Stimulated activated CD4-positive, alpha-beta T cell treated with anti-CD3 and anti-CD28 coated beads, TNF-alpha, amount 100 ng/mL, for 4 hours (primary cell): ENCODE results near the gene LRFN3.
"Not testable (repeated sequence)": the region's sequence is repeated elsewhere in the genome, so short reads cannot be mapped to it uniquely, and the experiment has no call there.

ENCODE experiments used
- DNase-seq, 3 experiments: peaks; one replicate each; pipeline ENCODE4 v3.0.0-alpha.2; 2020; ENCODE audit warnings: low read depth in 3 of 3

The LRFN3 gene, protein sequence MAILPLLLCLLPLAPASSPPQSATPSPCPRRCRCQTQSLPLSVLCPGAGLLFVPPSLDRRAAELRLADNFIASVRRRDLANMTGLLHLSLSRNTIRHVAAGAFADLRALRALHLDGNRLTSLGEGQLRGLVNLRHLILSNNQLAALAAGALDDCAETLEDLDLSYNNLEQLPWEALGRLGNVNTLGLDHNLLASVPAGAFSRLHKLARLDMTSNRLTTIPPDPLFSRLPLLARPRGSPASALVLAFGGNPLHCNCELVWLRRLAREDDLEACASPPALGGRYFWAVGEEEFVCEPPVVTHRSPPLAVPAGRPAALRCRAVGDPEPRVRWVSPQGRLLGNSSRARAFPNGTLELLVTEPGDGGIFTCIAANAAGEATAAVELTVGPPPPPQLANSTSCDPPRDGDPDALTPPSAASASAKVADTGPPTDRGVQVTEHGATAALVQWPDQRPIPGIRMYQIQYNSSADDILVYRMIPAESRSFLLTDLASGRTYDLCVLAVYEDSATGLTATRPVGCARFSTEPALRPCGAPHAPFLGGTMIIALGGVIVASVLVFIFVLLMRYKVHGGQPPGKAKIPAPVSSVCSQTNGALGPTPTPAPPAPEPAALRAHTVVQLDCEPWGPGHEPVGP

DNA sequence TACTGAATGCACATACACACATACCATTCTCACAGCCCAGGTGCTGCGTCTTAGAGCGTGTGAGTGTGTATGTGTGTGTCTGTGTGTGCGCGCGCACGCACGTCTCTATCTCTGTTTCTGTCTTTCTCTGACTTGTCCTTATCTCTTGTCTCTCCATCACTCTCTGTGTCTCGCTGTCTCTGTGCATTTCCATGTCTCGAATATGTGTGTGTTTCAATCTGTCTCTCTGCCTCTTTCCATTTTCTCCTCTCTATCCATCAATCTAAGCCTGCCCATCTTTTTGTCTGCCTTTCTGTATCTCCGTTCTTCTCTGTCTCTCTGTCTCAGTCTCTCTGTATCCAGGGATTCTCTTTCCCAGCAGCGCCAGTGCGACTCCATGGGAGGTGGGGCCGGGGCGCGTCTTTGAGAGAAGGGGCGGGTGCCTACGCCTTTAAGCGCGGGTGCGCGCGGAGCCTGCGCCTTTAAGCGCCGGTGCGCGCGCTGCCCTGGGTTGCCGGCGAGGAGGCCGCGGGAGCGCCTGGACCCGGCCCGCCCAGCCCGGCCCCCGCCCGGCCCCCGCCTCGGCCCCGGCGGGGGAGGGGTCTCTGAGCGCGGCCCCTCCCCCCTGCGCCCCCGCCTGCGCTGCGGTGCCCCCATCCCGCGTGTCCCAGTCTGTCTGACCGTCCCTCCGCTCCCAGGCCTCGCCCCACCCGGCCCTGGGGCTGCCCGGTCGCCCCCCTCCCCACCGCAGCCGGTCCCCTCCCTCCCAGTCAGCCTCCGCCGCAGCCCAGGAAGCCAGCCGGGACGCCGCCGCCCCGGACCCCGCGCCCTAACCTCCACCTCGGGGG is at the start of gene LRFN3:
LRFN3 (plus strand) TSS at position 464 of the 827 bp plus-strand sequence. CDS start 3,052 bp downstream, outside the sequence.
- DNase-seq, result peak; percentile 34 to 47 (median 43)

DNA sequence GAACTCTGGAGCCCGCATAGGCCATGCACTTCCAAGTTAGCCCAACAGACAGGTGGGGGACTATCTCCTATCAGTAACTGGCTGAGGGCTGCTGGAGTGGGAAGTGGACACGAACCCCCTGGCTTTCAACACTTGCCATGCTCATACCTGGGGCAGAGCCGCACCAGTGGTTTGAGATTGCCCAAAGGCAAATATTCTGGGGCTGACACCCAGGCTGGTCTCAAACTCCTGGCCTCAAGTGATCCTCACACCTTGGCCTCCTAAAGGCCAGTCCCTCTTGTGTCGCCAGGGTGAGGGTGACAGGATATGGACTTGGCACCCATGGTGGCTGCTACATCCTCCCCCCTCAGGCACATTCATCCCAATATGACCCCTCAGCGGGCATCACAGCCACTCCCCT is 49.0 kb upstream of the LRFN3 start:
- DNase-seq, result no peak

DNA sequence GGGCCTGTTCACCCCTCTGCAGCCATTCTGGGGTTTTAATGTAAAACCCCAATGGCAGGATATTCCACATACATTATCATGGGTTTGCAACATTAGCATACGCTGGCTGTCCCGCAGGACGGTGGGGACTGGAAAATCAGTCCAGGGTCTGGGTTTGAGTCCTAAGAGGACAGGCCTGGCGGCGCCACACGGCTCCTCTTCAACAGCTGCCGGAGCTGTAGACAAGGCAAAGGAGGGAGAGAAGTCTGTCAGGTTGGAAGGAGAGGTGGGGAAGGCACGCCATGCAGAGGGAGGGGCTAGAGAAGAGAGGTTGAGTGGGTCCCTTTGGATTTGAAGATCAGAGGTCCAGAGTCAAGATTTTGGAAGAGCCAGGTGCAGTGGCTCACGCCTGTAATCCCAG is 47.8 kb upstream of the LRFN3 start:
- DNase-seq, result no peak

DNA sequence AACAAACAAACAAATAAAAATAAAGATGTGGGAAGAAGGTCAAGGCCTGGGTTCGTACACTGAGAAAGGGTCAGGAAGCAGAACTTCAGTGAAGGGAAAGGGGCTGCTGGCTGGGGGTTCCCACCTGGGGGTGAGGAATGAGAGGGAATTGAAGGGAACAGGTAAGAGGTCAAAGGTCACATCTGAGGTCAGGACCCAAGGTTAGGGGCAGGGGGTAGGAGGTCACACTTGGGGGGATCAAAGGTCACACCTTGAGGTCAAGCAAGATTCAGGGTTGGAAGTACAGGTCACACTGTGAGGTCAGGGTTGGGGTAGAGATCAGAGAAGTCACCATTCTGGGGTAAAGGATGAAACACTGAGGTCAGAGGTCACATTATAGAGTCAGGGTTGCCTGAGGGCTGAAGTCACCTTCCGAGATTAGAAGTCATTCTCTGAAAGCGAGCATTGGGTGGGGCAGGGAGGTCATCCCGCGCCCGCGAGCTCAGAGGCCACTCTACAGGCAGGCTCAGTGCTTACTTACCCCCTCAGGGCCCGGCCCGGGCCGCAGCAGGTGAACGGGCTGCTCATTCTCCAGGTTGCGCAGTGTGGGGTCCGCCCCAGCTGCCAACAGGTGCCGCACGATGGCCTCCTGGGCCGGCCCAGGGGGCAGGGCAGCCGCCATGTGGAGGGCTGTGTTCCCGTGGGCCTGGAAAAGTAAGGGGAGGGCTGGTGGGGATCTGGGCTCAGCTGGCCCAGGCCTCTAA is 46.6 kb upstream of the LRFN3 start:
- no peak for DNase-seq

DNA sequence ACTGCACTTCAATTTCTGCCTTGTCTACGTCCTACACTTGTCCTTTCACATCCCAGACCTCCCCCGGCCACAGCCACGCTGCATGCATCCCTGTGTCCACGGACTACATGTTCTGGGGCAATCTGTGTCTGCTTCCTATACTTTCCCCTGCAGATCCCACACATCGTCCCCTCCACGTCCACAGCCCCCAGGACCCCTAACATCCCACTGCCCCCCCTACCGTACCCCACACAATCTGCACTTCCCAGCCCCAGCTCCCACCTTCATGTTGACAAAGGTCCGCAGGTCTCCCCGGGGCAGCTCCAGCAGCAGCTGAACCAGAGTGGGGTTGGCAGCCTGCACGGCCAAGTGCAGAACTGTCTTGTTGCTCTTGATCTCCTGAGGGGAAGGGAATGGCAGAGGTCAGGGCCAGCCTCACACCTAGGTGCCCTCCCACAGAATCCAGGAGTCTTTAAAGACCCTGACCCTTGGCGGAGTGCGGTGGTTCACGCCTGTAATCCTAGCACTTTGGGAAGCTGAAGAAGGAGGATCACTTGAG is 46.0 kb upstream of the LRFN3 start:
- DNase-seq, result no peak

DNA sequence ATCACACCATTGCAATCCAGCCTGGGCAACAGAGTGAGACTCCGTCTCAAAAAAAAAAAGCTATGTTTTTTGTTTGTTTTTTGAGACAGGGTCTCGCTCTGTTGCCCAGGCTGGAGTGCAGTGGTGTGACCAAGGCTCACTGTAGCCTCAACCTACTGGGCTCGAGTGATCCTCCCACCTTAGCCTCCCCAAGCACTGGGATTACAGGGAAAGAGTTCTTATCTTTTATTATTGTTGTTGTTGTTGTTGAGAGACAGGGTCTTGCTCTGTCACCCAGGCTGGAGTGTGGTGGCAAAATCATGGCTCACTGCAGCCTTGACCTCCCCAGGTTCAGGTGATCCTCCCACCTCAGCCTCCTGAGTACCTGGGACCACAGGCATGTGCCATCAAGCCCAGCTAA is 44.4 kb upstream of the LRFN3 start:
- not testable (repeated sequence) for DNase-seq

DNA sequence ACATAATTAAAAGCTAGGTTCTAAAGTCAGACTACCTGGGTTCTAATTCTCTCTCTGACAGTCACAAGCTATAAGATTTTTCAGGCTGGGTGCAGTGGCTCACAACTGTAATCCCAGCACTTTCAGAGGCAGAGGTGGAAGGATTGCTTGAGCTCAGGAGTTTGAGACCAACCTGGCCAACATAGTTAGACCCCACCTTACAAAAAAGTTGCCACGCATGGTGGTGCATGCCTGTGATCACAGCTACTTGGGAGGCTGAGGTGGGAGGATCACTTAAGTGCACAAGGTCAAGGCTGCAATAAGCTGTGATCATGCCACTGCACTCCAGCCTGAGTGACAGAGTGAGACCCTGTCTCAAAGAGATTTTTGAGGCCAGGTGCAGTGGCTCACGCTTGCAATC is 41.8 kb upstream of the LRFN3 start:
- no peak for DNase-seq

DNA sequence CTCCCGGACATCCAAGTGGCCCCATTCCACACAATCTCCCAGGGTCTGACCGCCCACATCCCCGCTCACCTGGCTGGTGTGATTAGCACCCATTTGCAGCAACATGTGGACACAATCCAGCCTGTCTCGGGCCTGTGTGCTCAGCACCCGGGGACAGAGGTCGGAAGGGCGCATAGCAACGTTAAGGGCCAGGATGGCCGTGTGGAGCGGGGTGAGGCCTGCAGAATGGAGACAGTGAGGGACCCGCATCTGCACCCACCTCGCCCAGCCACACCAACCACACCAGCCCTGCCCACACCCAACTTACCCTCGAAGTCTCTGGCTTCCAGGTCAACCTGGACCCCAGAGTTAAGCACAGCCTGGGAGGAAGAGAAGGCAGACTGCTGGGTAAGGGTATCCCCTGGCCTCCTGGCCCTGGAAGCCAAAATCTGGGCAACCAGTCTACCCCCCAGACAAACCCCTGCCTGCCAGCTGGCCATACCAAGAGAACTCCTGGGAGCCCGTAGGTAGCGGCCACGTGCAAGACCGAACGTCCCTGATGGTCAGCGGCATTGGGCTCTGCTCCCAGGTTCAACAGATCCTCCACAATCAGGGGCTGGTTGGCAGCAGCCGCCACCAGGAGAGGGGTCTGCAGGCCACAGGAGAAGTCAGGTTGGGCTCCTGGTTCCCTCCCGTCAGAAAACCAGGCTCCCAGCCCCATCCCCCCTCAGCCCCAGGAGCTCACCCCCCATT is 40.1 kb upstream of the LRFN3 start:
- no peak for DNase-seq

DNA sequence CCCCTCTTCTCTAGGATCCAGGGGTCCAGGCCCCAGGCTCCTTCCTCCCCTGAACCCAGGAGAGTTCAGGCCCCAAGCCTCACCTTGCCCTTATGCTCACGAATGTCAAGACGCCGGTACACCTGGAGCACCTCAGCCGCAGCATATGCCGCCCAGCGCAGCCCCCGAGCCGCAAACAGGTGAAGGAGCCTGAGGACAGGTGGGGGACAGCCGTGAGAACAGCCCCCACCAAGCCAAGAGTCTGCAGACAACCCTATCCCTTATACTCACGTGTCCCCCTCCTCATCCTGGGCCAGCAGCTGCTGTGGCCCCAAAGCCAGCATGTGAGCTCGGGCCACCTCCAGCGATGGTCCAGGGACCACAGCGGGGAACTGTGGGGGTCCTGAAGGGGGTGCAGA is 39.5 kb upstream of the LRFN3 start:
- DNase-seq, result no peak

DNA sequence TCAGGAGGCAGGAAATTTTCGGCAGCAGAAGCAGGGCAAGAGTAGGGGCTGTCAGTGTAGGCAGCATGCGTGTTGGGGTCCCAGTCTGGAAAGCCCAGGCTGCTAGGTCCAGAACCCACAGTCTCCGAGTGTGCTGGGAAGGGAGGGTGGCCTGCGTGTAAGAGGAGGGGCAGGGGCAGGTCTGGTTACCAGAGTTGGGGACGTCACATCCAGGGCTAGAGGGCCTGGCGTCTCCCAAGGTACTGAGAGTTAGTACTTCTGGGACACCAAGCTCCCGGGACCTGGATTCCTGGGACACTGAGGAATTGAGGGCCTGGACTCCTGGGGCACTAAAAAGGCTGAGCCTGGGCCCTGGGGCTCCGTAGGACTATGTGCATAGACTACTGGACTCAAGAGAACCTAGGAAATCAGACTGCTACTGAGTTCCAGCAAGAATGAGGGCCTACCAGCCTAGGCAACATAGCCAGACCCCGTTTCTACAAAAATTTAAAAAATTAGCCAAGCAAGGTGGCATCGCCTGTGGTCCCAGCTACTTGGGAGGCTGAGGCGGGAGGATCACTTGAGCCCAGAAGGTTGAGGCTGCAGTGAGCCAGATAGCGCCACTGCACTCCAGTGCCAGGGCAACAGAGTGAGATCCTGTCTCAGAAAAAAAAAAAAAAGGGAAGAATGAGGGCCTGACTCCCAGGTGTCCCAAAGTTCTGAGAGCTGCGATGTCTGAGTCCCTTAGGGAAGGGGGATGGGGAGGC is 38.3 kb upstream of the LRFN3 start:
- no peak for DNase-seq

DNA sequence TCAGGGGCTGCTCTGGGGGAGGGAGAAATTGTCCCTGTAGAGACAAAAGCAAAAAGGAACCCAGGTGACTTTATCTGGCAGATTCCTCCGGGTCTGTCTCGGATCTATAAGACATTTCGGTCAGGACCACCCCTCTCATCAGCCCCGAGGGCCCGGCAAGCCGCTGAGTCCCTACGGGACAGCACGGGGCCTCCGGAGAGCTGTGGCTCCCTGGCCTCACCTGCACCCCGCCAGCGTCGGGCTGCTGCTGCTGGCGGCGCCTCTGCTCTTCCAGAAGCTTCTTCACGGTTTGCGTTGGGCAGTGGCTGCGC is 37.7 kb upstream of the LRFN3 start:
- DNase-seq, result no peak

DNA sequence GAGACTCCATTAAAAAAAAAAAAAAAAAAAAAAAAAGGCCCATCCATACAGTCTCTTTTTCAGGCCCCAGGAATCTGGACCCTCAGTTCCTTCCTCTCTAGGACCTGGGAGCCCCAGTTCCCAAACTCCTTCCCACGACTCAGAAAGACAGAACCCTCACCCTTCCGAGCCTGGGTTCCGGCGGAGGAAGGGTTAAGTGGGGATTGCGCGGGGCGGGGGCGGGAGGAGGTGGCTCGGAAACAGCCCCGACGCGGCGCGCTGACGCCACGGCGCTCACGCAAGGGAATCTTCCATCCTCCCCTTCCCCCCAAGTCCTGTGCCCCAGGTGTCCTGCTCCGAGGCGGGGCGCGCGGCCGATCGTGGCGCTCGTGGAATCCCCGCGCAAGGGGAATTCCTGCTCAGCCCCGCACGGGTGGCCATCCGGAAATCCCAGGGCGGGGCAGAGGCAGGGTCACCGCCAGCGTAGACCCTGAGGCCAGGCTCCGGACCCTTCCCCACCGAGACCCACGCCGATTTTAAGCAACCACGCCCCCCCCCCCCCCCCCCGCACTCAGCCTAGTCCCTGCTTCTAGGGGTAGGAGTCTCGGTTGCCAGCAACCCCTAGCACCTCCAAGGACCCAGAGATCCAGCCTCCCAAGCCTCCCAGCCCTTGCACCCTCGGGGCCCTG is 36.5 kb upstream of the LRFN3 start:
- DNase-seq, result peak; percentile 68 to 81 (median 79)

DNA sequence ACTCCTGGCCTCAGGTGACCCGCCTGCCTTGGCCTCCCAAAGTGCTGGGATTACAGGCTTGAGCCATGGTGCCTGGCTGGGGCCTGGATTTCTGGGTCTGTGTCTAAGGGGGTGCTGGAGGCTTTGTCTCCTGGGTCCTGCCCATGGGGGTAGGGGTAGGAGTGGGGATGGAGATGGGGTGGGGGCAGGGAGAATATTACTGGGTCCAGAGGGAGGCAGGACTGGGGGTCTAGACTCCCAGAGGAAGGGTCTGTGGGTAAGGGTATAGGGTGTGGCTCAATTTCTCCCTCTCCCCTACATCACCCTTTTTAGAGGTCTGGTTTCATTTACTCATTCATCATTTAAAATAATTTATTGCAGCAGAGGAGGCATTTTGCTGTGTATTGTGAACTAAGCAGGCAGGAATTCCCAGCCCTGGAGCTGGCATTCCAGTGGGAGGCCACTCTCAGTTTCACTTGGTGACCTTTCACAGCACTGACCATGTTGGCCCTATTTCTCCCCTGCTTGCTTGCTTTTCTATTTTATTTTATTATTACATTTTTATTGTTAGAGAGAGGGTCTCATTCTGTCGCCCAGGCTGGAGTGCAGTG is 35.0 kb upstream of the LRFN3 start:
- no peak for DNase-seq

DNA sequence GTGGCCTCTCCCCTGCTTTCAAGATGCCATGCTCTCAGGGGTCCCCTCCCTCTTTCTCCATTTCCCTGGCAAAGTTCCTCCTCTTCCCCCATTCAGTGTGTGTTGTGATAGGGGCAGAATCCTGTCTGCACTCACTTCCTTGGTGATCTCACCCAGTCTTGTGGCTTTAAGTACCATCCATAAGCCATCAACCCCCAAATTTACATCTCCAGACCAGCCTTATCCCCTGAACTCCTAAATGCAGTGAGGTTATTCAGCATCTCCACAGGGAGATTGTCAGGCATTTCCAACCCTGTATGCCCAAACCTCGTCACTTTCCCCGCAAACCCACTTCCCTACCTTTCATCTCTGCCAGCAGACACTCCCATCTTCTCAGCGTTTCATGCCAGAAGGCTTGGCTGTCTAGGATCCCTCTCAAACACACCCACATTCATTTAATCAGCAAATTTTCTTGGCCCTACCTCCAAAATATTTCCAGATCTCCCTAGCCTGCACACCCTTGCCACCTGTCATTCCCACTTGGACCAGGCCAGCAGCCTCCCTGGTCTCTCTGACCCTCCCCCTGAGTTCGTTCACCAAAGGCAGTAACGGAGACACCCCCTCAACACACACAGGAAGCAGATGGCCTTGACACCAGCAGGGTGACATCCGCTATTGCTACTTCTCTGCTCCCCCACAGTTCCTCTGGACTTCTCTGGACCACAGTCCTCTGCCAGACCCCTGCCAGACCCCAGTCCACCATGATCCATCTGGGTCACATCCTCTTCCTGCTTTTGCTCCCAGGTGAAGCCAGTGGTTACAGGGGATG is 34.1 kb upstream of the LRFN3 start, which contains the start of gene HCST:
HCST (plus strand) TSS at position 676 of the 808 bp plus-strand sequence; CDS start at position 741, 65 bp downstream.
- DNase-seq, result no peak

DNA sequence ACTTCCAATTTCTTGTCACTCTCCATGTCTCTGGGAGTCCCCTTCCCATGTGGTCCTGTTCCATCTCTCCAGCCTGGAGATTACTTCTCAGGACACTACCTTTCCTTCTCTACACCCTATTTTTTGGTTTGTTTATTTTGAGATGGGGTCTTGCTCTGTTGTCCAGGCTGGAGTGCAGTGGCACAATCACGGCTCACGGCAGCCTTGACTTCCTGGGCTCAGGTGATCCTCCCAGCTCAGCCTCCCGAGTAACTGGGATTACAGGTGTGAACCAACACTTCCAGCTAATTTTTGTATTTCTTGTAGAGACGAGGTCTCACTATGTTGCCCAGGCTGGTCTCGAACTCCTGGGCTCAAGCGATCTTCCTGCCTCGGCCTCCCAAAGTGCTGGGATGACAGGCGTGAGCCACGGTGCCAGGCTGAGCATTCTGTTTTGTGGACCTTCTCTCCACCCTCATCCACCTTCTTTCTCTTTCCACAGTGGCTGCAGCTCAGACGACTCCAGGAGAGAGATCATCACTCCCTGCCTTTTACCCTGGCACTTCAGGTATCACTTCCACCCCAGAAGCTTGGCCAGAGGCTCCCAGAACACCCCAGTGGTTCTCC is 33.2 kb upstream of the LRFN3 start:
- no peak for DNase-seq

DNA sequence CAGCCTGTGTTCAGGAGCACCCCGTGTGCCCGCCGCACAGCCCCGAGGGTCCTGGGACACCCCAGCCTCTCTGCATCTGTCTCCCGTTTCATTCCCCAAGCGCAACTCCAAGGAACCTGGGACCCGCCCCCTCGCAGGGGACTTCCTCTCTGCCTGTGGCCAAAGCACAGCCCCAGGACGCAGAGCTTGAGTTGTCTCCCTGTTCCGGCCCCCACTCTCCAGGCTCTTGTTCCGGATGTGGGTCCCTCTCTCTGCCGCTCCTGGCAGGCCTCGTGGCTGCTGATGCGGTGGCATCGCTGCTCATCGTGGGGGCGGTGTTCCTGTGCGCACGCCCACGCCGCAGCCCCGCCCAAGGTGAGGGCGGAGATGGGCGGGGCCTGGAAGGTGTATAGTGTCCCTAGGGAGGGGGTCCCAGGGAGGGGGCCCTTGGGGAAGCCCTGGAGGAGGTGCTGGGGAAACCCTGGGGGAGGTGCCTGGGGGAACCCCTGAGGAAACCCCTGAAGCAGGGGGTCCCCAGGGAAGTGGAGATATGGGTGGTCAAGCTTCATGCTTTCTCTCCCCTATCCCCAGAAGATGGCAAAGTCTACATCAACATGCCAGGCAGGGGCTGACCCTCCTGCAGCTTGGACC is 32.5 kb upstream of the LRFN3 start:
- peak; percentile 68 to 90 (median 90) for DNase-seq

DNA sequence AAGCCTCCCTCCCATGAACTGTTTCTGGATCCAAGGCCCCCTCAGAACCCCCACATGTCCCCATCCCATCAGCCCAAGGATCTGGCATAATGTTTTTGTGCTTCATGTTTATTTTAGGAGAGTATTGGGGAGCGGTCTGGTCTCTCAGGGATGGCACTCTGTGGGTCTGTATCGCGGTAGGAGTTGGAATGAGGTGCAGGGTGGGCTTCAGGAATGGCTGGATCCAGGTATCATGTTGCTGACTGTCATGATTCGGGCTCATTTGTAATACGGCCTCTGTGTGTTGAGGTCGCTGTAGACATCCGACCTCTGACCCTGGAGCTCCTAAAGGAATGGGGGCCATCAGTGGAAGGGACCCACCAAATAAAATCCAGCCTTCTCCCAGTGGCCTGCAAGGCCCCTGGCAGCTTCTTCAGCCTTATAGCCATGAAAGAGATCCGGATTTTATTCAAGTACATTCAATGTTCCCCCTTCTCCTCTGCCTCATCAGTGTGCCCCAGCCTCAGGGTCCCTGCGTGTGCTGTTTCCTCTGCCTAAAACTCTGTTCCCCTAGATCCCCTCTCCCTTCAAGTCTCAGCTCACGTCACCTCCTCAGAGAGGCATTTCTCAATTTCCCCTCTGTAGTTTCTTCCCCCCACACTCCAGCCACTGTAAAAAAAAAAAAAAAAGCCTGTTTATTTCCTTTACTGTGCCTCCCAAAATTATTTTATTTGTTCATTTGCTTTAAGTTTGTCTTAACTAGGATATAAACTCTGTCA is 31.7 kb upstream of the LRFN3 start:
- DNase-seq, result no peak
